Nephron progenitor cell (in vitro differentiated cells): Measurements from ENCODE around the gene CNNM2.
"Not testable (repeated sequence)": the region's sequence is repeated elsewhere in the genome, so short reads cannot be mapped to it uniquely, and the experiment has no call there.

Experiments
- DNase-seq: peaks from one replicate; pipeline ENCODE4 v3.0.0; 2021
- H3K27ac Mint-ChIP-seq: 2 replicates; pipeline ENCODE4 v1.8.0; 2021; ENCODE audit warnings: mild to moderate bottlenecking, moderate library complexity, mixed read lengths
- H3K27me3 Mint-ChIP-seq: 2 replicates; pipeline ENCODE4 v1.8.0; 2021; ENCODE audit warnings: mild to moderate bottlenecking, low read depth, mixed read lengths; ENCODE audit not compliant: poor library complexity
- H3K36me3 Mint-ChIP-seq: 2 replicates; pipeline ENCODE4 v1.8.0; 2021; ENCODE audit warnings: low read depth, mixed read lengths
- H3K4me1 Mint-ChIP-seq: 2 replicates; pipeline ENCODE4 v1.8.0; 2021; ENCODE audit warnings: mixed read lengths
- H3K4me3 Mint-ChIP-seq: 2 replicates; pipeline ENCODE4 v1.8.0; 2021; ENCODE audit warnings: mild to moderate bottlenecking, moderate library complexity, mixed read lengths
- H3K9me3 Mint-ChIP-seq: 2 replicates; pipeline ENCODE4 v1.8.0; 2021; ENCODE audit warnings: mild to moderate bottlenecking, moderate library complexity, mixed read lengths
- TF ChIP-seq, protein P1 (sequence below): fragments of 200-600 bp; sonication (generic); IDR thresholded peaks from 2 replicates; pipeline ENCODE4 v1.5.0; 2021; ENCODE audit warnings: antibody characterized with exemption

CNNM2 gene

DNA sequence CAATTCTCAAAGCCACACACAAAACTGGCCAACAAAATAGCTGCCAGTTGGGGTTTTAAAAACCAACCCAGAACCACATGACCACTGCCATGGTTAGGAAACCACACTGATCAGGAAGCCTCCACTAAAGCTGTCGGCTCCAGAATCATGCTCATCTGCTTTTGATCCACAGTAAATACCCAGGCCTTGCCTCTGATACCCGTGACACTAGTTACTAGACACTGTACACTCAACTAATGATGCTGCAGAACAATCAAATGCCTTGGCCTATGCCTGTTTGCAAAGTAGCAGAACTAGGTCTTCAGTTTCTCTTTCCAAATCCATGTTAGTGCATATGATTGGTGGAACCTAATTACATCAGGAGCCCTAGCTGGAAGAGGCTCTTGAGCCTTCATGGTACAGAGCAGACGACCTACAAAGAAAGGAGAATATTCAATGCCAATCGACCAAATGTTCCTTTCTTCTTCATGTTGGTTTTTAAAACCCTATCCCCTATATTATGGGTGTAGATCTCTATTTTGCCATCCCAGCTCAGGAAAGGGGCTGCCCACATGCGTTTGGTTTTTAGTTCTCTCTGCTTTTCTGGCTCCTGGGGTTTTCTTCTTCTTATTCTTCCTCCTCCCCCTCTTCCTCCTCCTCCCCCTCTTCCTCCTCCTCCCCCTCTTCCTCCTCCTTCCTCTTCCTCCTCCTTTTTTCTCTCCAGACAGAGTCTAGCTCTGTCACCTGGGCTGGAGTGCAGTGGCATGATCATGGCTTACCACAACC lies 76.6 kb downstream of the CNNM2 start:
- no peak for DNase-seq
- no peaks in the 10 kb centered on the region for H3K9me3 Mint-ChIP-seq
- peaks cover 5% of the 10 kb centered on the region for H3K27me3 Mint-ChIP-seq
- no peak overlapping the region for H3K27ac Mint-ChIP-seq
- no peak overlapping the region for H3K4me3 Mint-ChIP-seq
- no peaks in the 10 kb centered on the region for H3K36me3 Mint-ChIP-seq
- TF ChIP-seq, protein P1, sequence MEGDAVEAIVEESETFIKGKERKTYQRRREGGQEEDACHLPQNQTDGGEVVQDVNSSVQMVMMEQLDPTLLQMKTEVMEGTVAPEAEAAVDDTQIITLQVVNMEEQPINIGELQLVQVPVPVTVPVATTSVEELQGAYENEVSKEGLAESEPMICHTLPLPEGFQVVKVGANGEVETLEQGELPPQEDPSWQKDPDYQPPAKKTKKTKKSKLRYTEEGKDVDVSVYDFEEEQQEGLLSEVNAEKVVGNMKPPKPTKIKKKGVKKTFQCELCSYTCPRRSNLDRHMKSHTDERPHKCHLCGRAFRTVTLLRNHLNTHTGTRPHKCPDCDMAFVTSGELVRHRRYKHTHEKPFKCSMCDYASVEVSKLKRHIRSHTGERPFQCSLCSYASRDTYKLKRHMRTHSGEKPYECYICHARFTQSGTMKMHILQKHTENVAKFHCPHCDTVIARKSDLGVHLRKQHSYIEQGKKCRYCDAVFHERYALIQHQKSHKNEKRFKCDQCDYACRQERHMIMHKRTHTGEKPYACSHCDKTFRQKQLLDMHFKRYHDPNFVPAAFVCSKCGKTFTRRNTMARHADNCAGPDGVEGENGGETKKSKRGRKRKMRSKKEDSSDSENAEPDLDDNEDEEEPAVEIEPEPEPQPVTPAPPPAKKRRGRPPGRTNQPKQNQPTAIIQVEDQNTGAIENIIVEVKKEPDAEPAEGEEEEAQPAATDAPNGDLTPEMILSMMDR = no peak
- H3K4me1 Mint-ChIP-seq = no peaks in the 10 kb centered on the region

DNA sequence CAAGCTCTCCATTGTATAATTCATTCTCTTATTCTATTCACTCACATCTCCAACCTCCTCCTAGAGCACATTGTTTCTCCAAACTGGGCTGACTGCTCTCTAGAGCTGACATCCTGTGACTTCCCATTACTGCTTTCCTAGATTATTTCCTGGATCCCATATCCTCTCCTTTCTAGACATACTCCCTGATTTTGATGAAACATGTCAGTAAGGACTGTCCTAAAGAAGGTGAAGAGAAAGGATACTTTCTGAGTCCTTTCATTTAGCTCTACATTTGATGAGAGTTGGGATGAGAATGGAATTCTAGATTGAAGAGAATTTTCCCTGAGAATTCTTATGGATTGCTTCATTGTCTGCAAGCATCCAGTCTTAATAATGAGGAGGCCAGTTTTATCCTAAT lies 78.8 kb downstream of the CNNM2 start:
- no peaks in the 10 kb centered on the region for H3K36me3 Mint-ChIP-seq
- H3K27me3 Mint-ChIP-seq = no peaks in the 10 kb centered on the region

DNA sequence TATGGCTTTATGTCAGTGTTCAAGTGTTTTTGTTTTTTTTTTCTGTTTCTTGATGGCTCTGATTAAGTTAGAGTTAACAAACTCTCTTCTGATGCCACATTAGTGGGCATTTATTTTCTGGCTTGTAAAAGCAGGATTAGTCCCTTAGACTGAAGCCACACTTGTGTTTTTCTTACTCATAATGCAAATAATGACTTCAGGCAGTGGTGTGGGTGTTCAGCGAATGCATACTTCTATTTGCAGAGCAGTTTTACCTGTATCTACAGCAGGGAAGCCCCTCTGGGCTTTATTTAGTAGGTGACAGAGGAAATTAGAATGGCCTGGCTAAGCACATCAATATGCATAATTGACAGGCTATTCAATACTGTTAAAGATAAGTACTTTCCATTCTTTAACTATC lies 79.9 kb downstream of the CNNM2 start:
- no peaks in the 10 kb centered on the region for H3K9me3 Mint-ChIP-seq
- H3K4me3 Mint-ChIP-seq = no peak overlapping the region
- DNase-seq = no peak
- no peaks in the 10 kb centered on the region for H3K36me3 Mint-ChIP-seq
- no peaks in the 10 kb centered on the region for H3K27me3 Mint-ChIP-seq
- no peak overlapping the region for H3K27ac Mint-ChIP-seq
- no peaks in the 10 kb centered on the region for H3K4me1 Mint-ChIP-seq
- TF ChIP-seq, protein P1 = no peak

More for the DNA sequence above, 78.8 kb downstream of the CNNM2 start:
- H3K9me3 Mint-ChIP-seq = no peaks in the 10 kb centered on the region
- no peak overlapping the region for H3K4me3 Mint-ChIP-seq
- no peak overlapping the region for H3K27ac Mint-ChIP-seq
- TF ChIP-seq, protein P1 = no peak
- DNase-seq = no peak
- H3K4me1 Mint-ChIP-seq = no peaks in the 10 kb centered on the region

DNA sequence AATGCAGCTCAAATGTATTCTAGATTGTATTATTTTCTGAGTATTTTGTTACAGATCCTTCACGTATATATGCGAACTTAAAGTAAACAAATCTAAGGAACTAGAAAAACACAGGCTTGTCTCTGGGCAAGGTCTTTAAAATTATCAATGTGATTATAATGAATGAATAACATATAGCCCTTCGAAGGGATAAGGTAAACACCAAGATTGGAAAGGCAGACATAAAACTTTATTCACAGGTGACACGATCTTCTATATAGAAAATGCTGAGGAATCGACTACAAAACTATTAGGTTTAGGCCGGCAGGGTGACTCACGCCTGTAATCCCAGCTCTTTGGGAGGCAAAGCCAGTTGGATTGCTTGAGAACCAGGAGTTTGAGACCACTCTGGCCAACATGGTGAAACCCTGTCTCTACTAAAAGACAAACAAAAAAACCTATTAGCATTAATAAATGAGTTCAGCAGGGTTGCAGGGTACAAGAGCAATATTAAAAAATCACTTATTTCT lies 80.4 kb downstream of the CNNM2 start:
- no peak overlapping the region for H3K27ac Mint-ChIP-seq

DNA sequence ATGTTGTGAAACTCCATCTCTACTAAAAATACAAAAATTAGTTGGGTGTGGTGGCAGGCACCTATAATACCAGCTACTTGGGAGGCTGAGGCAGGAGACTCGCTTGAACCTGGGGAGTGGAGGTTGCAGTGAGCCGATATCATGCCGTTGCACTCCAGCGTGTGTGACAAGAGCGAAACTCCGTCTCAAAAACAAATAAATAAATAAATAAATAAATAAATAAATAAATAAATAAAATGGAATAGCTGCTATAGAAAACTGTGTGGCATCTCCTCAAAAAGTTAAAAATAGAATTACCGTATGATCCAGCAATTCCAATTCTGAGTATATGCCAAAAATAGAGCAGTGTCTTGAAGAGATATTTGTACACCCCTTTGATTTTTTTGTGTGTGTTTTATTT lies 82.0 kb downstream of the CNNM2 start:
- H3K9me3 Mint-ChIP-seq, H3K36me3 Mint-ChIP-seq, H3K27me3 Mint-ChIP-seq, H3K4me3 Mint-ChIP-seq, H3K27ac Mint-ChIP-seq, H3K4me1 Mint-ChIP-seq, DNase-seq: not testable (repeated sequence)

More for the DNA sequence above, 80.4 kb downstream of the CNNM2 start:
- H3K4me1 Mint-ChIP-seq = no peaks in the 10 kb centered on the region
- no peak for DNase-seq
- H3K36me3 Mint-ChIP-seq = no peaks in the 10 kb centered on the region
- TF ChIP-seq, protein P1 = no peak
- H3K4me3 Mint-ChIP-seq = no peak overlapping the region
- H3K27me3 Mint-ChIP-seq = no peaks in the 10 kb centered on the region
- no peaks in the 10 kb centered on the region for H3K9me3 Mint-ChIP-seq

DNA sequence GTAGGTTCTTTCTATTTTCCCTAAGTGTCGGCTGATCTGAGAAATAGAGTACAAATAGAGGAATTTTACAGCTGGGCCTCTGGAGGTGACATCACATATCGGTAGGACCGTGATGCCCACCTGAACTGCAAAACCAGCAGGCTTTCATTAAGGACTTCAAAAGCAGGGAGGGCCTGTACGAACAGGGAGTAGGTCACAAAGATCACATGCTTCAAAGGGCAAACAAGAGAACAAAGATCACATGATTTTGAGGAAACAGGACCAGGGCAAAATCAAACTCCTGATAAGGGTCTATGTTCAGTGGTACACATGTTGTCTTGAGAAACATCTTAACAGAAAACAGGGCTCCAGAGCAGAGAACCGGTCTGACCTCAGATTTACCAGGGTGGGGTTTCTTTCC lies 88.9 kb downstream of the CNNM2 start:
- DNase-seq = no peak
- Mint-ChIP-seq H3K27ac (no peak overlapping the region), H3K9me3 (peaks cover 27% of the 10 kb centered on the region), H3K4me1 (no peaks in the 10 kb centered on the region), H3K36me3 (peaks cover 11% of the 10 kb centered on the region), H3K27me3 (no peaks in the 10 kb centered on the region), H3K4me3 (no peak overlapping the region)
- TF ChIP-seq, protein P1 = no peak
